ENCODE measurements around the gene ACSF2.
A peak's percentile ranks its signal among the peaks of the same experiment; 100 is the strongest.

ACSF2 gene

DNA sequence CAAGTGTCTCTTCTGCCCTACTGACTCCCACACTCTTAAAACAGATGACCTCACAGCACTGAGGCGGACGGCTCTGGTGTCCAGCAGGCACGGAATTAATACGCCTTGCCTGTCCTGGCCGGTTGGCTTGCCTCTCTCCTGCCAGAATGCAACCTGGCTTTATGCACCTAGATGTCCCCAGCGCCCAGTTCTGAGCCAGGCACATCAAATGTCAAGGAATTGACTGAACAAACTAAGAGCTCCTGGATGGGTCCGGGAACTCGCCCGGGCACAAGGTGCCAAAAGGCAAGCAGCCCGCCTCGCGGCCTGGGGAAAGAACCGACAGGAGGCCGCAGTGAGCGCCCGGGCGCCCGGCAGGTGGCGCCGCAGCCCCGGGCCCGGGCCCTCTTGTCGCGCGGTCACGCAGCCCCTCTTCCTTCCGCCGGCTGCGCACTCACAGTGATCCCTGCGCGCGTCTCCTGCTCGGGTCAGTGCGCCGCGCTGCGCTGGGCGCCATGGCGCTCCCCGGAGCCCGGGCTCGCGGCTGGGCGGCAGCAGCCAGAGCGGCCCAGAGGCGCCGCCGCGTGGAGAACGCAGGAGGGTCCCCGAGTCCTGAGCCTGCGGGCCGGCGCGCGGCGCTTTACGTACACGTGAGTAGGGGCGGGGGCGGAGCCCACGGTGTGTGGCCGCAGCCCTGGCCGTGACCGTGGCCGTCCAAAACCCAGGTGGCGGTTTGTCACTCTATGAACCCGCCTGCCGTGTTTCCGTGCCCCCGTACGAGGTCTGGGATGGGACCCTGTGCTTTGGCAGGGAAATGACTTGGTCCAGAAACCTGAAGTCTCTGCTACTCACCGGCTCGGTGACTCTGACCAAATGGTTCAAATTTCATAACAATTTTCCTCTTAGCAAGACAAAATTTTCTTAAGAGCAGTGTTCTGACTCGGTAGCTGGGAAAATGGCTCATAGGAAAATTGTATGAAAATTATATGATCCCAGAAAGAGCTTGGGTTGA is 52.7 kb downstream of the ACSF2 start, which contains the start of gene RSAD1:
Gene RSAD1, plus strand, starts transcription at position 470 of the 991 bp plus-strand sequence. Its CDS starts 25 bp downstream, at position 495.
- DNase-seq (ENCODE audit: low spot score): peak; percentile 91

DNA sequence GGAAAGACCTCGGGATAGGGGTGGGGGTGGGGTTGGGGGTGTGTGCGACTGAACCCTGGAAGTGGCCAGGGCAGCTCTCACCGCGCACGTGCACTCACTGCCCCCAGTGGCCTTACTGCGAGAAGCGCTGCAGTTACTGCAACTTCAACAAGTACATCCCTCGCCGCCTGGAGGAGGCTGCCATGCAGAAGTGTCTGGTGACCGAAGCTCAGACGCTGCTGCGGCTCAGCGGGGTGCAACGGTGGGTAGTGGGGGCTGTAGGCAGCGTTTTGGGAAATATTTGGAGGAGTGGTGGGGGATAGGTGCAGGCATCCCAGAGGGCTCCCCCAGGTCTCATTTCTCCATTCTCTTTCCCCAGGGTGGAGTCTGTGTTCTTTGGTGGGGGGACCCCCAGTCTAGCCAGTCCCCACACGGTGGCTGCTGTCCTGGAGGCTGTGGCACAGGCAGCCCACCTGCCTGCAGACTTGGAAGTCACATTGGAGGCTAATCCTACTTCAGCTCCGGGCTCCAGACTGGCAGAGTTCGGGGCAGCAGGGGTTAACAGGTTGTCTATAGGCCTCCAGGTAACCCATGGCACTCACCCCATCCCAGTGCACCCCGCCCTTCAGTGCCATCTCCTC is 53.6 kb downstream of the ACSF2 start:
- DNase-seq (ENCODE audit: low spot score): peak; percentile 81

DNA sequence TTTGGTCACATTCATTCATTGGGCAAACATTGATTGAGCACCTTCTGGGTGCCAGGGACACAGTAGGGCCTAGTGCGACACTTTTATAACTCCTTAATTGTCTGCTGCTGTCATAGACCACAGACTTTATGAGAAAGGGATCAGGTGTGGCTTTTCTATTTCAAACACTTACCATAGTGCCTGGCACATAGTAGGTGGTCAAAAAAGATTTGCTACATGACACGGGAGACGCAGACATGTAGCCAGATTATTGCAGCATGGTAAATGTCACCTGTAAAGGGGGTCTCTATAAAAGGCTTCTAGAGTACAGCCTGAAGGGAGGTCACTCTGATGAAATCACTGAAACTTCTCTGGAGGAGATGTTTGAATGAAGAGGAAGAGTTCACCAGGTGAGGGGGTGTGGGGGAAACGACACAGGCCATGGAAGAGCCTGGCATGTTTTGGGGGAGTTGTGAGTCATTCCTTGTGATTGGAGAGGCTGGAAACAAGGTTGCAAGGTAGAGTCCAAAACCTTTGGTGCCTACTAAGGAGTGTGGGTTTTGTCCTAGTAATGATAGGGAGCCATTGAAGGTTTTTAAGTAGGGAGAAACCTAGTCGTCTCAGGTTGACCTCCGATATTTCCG is 54.2 kb downstream of the ACSF2 start:
- DNase-seq (ENCODE audit: low spot score): no peak

DNA sequence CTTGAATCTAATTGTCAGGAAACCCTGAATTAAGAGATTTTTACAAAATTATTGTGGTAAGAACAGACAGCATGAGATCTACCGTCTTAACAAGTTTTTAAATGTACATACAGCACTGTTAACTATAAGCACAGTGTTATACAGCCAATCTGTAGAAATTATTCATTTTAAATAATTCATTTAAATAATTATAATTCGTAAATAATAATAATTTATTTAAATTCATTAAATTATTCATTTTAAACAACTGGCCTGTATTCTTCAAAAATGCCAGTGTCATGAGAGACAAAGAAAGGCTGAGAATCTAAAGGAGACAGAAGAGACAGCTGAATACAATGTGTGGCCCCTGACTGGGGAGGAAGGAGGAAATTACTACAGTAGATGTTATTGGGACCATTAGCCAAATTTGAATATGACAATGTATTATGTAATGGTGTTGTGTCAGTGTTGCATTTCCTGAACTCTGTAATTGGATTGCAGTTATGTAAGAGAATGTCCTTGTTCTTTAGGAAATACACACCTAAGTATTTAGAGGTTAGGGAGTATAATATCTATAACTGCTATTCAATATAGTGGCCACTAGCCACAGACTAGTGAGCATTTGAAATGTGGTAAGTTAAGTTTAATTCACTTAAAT is 55.0 kb downstream of the ACSF2 start:
- DNase-seq (ENCODE audit: low spot score): no peak

DNA sequence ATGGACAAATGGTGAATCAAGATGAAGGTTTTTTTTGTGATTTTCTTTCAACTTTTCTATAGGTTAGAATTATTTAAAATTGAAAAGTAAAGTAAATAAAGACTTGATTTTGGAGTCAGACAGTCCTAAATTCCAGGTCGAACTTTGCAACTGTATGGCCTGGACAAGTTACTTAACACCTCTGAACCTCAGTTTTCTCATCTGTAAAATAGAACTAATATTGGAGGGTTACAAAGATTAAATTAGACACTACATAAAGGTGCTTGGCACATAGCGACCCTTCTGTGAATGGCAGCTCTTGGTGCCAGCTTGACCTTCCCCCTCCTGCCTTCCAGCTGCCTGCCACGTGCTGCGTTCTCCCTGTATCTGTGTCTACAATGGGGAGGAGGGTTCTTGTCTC is 55.6 kb downstream of the ACSF2 start:
- DNase-seq (ENCODE audit: low spot score): no peak

DNA sequence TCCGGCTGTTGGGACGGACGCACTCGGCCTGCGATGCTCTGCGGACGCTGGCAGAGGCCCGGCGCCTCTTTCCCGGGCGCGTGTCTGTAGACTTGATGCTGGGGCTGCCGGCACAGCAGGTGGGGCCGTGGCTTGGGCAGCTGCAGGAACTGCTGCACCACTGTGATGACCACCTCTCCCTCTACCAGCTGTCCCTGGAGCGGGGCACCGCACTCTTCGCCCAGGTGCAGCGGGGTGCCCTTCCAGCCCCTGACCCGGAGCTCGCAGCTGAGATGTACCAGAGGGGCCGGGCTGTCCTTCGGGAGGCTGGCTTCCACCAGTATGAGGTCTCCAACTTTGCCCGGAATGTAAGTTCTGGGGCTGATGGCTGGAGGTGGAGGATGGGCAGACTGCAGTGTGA is 56.1 kb downstream of the ACSF2 start:
- no peak for DNase-seq (ENCODE audit: low spot score)

DNA sequence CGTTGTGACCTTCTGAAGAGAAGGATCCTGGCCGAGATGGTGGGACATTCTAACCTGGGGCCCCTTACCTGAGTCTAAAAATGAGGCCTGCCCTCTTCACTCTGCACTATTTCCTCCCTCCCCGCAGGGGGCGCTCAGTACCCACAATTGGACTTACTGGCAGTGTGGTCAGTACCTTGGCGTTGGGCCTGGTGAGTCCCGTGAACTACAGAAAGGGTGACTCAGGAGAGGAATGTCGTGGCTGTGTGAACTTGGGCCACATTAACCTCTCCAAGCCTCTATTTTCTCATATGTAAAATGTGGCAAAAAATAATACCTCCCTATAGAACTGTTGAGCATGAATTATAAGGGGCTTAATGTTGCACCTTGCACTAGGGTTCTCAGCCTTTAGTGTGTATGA is 56.5 kb downstream of the ACSF2 start:
- DNase-seq (ENCODE audit: low spot score): peak; percentile 56

DNA sequence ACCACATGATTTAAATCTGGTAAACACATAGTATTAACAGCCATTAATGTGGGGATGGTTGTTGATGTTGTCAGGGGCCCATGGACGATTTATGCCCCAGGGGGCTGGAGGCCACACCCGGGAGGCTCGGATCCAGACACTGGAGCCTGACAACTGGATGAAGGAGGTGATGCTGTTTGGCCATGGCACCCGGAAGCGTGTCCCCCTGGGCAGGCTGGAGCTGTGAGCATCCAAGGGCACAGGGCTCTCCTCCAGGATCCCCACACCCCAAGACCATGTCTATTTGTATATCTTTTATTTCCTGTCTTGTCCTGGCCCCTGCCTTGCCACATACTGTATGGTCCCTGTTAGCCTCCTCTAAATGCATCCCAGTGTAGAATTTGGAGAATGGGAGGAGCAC is 57.2 kb downstream of the ACSF2 start:
- DNase-seq (ENCODE audit: low spot score): no peak

DNA sequence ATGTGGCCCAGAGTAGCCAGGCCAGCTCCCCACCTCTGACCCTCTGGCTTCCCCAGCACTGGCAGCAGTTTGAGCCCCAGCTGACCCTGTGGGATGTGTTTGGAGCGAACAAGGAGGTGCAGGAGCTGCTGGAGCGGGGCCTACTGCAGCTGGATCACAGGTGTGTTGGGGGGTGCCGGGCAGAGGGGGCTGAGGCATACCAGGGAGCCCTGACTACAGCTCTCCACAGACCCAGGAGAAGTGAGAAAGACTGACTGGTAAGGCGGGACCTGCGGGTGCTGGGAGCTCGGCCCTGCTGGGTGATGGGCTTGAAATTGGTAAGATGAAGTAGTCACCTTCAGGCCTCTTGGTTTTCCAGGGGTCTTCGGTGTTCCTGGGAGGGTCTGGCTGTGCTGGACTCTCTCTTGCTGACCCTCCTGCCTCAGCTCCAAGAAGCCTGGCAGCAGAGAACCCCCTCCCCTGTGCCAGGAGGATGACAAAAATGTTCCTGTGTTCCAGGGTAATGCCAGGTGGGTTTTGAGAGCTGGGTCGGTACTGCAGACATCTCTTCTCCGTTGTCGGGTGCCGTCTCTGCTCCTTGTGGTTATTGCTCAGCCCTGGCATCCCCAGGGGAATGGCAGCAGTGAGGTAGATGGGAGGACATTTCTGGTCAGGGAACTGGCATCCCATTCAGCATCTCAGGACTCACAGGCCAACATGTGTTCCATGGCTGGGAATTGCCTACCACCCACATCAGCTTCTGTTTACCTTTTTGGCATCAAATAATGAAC is 58.6 kb downstream of the ACSF2 start:
- DNase-seq (ENCODE audit: low spot score): no peak

DNA sequence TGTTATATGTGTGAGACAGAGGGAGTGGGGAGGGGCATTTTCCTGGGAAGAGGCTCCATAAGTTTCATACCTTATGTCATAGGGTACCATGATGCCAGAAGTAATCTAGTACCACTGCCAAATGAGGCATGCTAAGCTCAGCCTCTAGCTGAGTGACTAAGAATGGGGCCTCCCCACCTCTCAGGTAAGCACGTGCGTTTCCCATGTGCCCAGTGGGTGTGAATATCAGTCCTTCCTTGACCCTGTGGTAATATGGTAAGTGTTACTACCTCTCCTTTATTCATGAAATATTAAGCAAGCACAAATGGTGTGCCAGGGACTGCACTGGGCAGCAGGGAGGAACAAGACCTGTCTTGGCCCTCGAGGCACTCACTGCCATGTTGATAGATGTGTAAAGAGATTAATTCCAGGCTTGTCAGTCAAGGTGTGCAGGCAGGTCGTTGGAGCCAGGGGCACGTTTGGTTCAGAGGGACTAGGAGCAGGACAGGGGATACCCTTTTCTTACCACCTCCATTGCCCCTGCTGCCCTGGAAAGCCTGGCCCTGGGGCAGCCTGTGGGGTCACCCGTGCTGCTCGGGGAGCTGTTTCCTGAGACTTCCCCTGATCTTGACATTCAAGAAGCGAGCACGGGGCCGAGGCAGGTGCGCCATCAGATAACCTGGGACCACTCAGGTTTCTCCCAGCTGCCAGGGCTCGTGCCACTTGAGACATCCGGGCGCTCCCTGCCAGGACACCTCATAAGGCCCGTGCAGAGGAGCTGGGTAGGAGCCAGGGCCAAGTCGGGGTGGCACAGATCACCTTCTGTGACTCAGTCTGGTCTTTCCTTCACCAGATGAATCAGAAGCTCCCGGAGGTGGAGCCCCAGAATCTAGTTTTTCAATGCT is 61.4 kb downstream of the ACSF2 start:
- no peak for DNase-seq (ENCODE audit: low spot score)

DNA sequence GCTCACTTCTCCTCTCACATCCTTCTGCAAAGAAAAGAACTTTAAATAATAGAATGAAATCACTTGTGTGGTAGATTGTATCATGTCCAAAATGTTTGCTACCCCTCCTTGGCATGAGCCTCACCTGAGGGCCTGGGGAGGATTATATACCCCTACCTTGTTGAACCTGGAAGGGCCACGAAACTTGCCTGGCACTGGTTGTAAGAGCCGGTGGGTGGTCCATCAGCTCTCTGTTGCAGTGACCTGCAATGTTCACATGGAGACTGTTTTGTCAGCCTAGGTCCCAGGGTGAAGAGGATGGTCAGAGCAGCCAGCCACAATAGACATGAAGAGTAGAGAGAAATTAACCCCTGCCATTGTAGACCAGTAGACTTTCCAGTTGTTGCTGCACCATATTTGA is 62.9 kb downstream of the ACSF2 start:
- DNase-seq (ENCODE audit: low spot score): no peak

DNA sequence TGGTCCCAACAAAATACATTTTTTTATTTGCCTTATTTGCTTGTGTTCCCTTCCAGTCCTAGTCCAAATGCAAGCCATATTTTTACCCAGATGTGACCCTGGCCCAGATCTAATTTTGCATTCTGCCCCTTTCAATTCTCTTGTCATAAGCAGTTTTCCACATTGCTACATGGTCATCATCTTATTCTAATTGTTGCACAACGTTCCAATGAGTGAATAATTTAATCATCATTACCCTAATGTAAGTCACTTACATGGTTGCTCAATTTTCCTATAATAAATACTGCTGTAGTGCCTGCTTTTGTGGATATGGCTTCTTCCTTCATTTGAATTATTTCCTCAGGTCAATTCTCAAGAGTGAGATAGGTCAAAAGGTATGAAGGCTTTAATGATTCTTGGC is 65.5 kb downstream of the ACSF2 start:
- no peak for DNase-seq (ENCODE audit: low spot score)

DNA sequence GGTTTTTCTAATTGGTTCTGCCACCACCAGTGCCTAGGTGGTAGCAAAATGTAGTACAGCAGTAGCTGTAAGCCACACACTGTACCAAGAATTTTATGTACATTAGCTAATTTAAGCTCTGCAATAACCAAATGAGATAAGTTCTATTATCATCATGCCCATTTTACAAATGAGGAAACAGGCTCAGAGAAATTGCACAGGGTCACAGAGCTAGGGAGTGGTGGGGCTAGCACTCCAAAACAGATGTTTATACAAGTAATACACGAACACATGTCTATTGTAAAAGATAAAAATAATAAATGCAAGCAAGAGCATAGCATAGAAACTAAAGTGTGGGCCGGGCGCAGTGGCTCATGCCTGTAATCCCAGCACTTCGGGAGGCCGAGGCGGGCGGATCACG is 66.2 kb downstream of the ACSF2 start:
- DNase-seq (ENCODE audit: low spot score): no peak

DNA sequence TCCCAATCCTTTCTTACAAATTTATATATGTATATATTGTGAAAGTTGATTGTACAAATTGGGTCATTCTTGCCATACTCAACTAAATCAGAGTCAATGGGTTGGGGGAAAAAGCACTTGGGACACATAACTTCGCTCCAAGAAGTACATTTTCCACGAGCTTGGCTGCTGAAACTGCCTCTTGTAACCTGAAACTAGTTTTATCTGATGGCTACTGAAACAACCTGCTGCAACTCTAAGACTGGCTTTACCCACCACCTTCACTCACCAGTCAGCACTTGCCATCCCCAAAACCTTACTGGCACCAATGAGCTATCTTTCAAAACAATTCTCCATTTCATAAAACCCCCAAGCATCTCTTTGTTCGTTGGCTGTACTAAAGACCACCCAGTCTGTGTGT is 67.7 kb downstream of the ACSF2 start:
- DNase-seq (ENCODE audit: low spot score): no peak

DNA sequence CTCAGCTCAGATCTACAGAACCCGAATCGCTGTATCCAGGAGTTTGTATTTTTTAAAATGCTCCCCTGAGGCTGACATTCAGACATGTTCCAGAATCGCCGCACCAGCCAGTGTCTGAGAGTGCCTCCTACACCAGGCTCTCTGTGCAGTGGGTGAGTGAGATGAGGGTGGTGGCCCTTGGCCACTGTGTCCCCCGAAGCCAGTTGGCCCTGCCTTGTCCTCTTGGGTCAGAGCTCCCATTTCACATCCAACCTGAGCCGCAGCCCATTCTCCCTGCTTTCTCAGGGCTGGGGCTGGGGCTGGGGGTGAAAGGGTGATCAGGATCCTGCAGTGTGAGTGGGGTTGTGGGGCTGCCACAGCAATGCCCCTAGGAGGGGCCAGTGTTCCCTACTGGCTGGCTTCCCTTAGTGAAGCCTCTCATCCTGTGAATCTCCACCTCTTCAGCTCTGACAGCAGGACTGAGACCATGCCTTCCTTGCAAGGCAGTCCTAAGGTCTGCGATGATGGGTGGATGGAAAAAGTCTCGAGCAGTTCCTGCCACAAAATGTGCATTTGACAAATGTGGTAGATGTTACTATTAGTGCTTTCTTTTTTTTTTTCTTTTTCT is 69.3 kb downstream of the ACSF2 start:
- no peak for DNase-seq (ENCODE audit: low spot score)

DNA sequence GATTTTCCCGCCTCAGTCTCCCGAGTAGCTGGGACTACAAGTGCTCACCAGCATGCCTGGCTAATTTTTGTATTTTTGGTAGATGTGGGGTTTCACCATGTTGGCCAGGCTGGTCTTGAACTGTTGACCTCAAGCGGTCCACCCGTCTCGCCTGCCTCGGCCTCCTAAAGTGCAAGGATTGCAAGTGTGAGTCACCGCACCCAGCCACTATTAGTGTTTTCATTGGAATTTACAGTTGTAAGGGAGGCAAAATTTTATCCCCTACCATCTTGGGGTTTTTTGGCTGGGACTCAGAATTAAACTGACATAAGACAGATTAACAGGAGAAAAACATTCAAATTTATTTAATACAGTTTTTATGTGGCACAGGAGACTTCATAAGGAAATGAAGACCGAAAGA is 69.9 kb downstream of the ACSF2 start:
- DNase-seq (ENCODE audit: low spot score): no peak

DNA sequence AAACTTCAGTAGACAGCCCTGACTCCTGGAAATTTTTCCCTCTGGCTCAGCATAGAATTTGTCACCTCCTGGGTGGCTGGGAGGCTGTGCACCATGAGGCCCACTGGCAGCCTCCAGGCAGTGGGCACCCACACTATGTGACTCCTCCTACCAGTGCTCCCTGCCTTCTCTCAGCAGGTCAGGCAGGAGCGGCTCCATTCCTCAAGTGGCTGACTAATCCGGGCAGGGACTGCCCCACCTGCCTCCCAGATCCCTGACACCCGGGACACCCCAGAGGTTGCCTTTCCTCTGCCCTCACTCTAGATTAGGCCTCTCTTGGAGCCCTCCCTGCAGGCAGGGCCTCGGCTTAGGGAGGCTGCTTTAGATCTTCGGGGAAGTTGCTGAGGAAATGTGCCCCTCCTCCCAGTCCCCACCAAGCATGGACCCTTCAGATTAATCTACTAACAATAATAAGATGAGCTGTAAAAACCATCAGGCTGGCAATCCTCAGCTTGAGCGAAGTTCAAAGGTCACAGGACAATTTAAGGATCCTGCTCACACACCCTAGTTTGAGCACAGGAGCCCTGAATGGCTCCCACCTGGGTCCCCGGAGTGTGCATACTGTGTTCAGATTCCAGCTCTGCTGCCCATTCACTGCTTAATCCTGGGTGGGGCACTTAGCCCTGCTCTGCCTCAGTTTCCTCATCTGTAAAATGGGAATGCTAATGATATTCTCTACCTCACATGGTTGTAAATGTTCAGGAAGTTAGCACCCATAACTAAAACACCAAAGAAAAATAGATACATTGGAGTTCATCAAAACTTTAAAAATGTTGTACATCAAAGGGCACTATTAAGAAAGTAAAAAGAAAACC is 72.2 kb downstream of the ACSF2 start:
- DNase-seq (ENCODE audit: low spot score): no peak

DNA sequence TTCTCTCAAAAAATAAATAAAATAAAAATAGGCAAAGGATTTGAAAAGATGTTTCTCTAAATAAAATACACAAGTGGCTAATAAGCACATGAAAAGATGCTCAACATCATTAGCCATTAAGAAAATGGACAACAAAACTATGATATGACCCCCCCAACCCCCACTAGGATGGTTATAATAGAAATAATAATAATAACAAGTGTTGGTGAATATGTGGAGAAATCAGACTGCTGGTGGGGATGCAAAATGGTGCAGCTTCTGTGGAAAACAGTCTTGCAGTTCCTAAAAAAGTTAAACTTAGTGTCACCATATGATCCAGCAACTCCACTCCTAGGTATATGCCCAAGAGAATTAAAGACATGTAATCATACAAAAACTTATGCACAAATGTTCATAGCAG is 73.3 kb downstream of the ACSF2 start:
- no peak for DNase-seq (ENCODE audit: low spot score)

DNA sequence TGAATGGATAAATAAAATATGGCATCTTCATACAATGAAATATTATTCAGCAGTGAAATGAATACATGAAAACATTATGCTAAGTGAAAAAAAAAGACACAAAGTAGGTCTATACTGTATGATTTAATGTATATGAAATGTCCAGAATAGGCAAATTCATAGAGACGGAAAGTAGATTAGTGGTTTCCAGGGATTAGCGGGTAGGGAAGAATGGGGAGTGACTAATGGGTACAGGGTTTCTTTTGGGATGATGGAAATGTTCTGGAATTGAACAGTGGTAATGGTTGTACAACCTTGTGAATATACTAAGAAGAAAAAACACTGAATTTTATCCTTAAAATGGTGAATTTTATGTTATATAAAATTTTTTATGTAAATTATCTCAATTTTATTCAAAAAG is 73.7 kb downstream of the ACSF2 start:
- no peak for DNase-seq (ENCODE audit: low spot score)

Data from germinal center (tissue), 1 donor.